CD4-positive, alpha-beta T cell treated with Interleukin-15 for 1 hour (primary cell): ENCODE measurements around the gene LAMTOR4.
"Not testable (repeated sequence)": the region's sequence is repeated elsewhere in the genome, so short reads cannot be mapped to it uniquely, and the experiment has no call there.

ENCODE experiments used
- DNase-seq: peaks from one replicate; pipeline ENCODE4 v3.0.0-alpha.2; 2020

Gene LAMTOR4

GRCh38 chr7:100124301-100125230, 24.2 kb upstream of the LAMTOR4 start:
- DNase-seq, result no peak

GRCh38 chr7:100126239-100126930, 22.3 kb upstream of the LAMTOR4 start:
- no peak for DNase-seq

- DNase-seq, result peak; percentile 87
Measured at GRCh38 chr7:100126931-100127865, 21.5 kb upstream of the LAMTOR4 start, which contains the start of gene MBLAC1. MBLAC1 (plus strand) TSS chr7:100126967; CDS start chr7:100127396, 429 bp downstream.

- DNase-seq, result no peak
Measured at GRCh38 chr7:100127866-100128636, 20.7 kb upstream of the LAMTOR4 start.

- DNase-seq, result no peak
Measured at GRCh38 chr7:100128637-100128963, 20.1 kb upstream of the LAMTOR4 start.

- DNase-seq, result not testable (repeated sequence)
Measured at GRCh38 chr7:100130220-100130607, 18.5 kb upstream of the LAMTOR4 start.

- DNase-seq, result peak; percentile 79
Measured at GRCh38 chr7:100130608-100131453, 17.9 kb upstream of the LAMTOR4 start.

GRCh38 chr7:100132126-100132525, 16.6 kb upstream of the LAMTOR4 start:
- DNase-seq, result no peak

GRCh38 chr7:100132697-100133151, 16.0 kb upstream of the LAMTOR4 start:
- DNase-seq, result peak; percentile 73

GRCh38 chr7:100137851-100138760, 10.6 kb upstream of the LAMTOR4 start:
- DNase-seq, result no peak

- no peak for DNase-seq
Measured at GRCh38 chr7:100141555-100141949, 7.2 kb upstream of the LAMTOR4 start.

- DNase-seq, result no peak
Measured at GRCh38 chr7:100142461-100142860, 6.3 kb upstream of the LAMTOR4 start.

- not testable (repeated sequence) for DNase-seq
Measured at GRCh38 chr7:100146350-100146749, 2.4 kb upstream of the LAMTOR4 start.

- DNase-seq, result no peak
Measured at GRCh38 chr7:100147278-100147677, 1.4 kb upstream of the LAMTOR4 start.

GRCh38 chr7:100148225-100148558, 526 bp upstream of the LAMTOR4 start:
- no peak for DNase-seq

GRCh38 chr7:100152404-100152803, 3.7 kb downstream of the LAMTOR4 start:
- DNase-seq, result no peak

- no peak for DNase-seq
Measured at GRCh38 chr7:100152937-100153666, 4.4 kb downstream of the LAMTOR4 start.

GRCh38 chr7:100153708-100154535, 5.2 kb downstream of the LAMTOR4 start:
- no peak for DNase-seq
